Keratinocyte (primary cell): ENCODE measurements around the gene AP5Z1. TPM values are rescaled to one million over a fixed set of nuclear protein-coding genes. Genes with fewer than 3 reads are reported as not detected.

Experiments
- DNase-seq: peaks from one replicate; pipeline ENCODE4 v3.0.0-alpha.2; 2011; ENCODE audit warnings: low read depth, missing footprints, low spot score
- FAIRE-seq: peaks from 2 replicates; lab custom pipeline; 2011; peaks lifted over from hg19 to GRCh38; lab: Jason Lieb, UNC
- H2AFZ ChIP-seq: 2 replicates; pipeline ENCODE4 v1.6.0; 2012; ENCODE audit warnings: low read length, control low read depth, inconsistent platforms; ENCODE audit not compliant: control insufficient read depth
- H3K27ac ChIP-seq: 2 replicates; pipeline ENCODE4 v1.5.1; 2011; ENCODE audit warnings: low read length; ENCODE audit not compliant: control insufficient read depth, insufficient read depth
- H3K27me3 ChIP-seq: 3 replicates; pipeline ENCODE4 v1.6.0; 2011; ENCODE audit warnings: low read length; ENCODE audit not compliant: control insufficient read depth, insufficient read depth; ENCODE audit errors: extremely low read depth
- H3K36me3 ChIP-seq, 2 experiments: 2 replicates in 1 of 2; 3 replicates in 1 of 2; pipeline ENCODE4 v1.5.1; 2011; ENCODE audit warnings: low read length in 2 of 2, mild to moderate bottlenecking in 1 of 2; ENCODE audit not compliant: control insufficient read depth in 2 of 2, insufficient read depth in 2 of 2; ENCODE audit errors: extremely low read depth in 1 of 2
- H3K4me1 ChIP-seq: 3 replicates; pipeline ENCODE4 v1.5.1; 2011; ENCODE audit warnings: low read length; ENCODE audit not compliant: control insufficient read depth, insufficient read depth; ENCODE audit errors: extremely low read depth
- H3K4me2 ChIP-seq: 3 replicates; pipeline ENCODE4 v1.6.0; 2011; ENCODE audit warnings: low read depth, low read length; ENCODE audit not compliant: control insufficient read depth, insufficient read depth; ENCODE audit errors: extremely low read depth
- H3K4me3 ChIP-seq, 3 experiments: fragments of 200-600 bp in 1 of 3; sonication (generic) in 1 of 3; 2 replicates in 2 of 3; 3 replicates in 1 of 3; pipeline ENCODE4 v1.5.1; 2011 to 2016; ENCODE audit warnings: low read length in 3 of 3, mild to moderate bottlenecking in 3 of 3, control low read depth in 2 of 3, inconsistent platforms in 1 of 3, low read depth in 1 of 3, mixed read lengths in 1 of 3, mixed run types in 1 of 3, moderate library complexity in 1 of 3; ENCODE audit not compliant: control insufficient read depth in 2 of 3, insufficient read depth in 2 of 3; ENCODE audit errors: extremely low read depth in 1 of 3
- H3K79me2 ChIP-seq: 2 replicates; pipeline ENCODE4 v1.6.0; 2012; ENCODE audit warnings: low read length; ENCODE audit not compliant: control insufficient read depth, insufficient read depth
- H3K9ac ChIP-seq: 3 replicates; pipeline ENCODE4 v1.6.0; 2011; ENCODE audit warnings: low read length; ENCODE audit not compliant: control insufficient read depth, insufficient read depth; ENCODE audit errors: extremely low read depth
- H3K9me1 ChIP-seq: 3 replicates; pipeline ENCODE4 v1.6.0; 2011; ENCODE audit warnings: low read length; ENCODE audit not compliant: control insufficient read depth, insufficient read depth; ENCODE audit errors: extremely low read depth
- H3K9me3 ChIP-seq: 2 replicates; pipeline ENCODE4 v1.5.1; 2012; ENCODE audit warnings: low read depth, low read length; ENCODE audit not compliant: control insufficient read depth
- H4K20me1 ChIP-seq: 3 replicates; pipeline ENCODE4 v1.6.0; 2011; ENCODE audit warnings: low read length; ENCODE audit not compliant: control insufficient read depth, insufficient read depth; ENCODE audit errors: extremely low read depth
- CTCF ChIP-seq, 3 experiments: IDR thresholded peaks in 1 of 3; conservative IDR thresholded peaks in 1 of 3; optimal IDR thresholded peaks in 1 of 3; 2 replicates in 2 of 3; 3 replicates in 1 of 3; pipeline versions ENCODE3 to v1.5.1; 2011; ENCODE audit warnings: low read length in 3 of 3, mild to moderate bottlenecking in 3 of 3, moderate library complexity in 2 of 3, control low read depth in 1 of 3, inconsistent platforms in 1 of 3; ENCODE audit not compliant: insufficient read depth in 2 of 3; ENCODE audit errors: extremely low read depth in 1 of 3
- EZH2 ChIP-seq: IDR thresholded peaks from one replicate; pipeline ENCODE4 v1.6.1; 2012; ENCODE audit warnings: inconsistent platforms, mild to moderate bottlenecking, low read length, moderate library complexity
- dilution Hi-C: fragments of 300-500 bp; cut with MboI; formaldehyde crosslinking; loops from one replicate; pipeline ENCODE4 v1.7.0; 2020; ENCODE audit warnings: low sequenced_read_pairs; ENCODE audit not compliant: extremely low pct_ligation_motif_present
- polyA plus RNA-seq, 5 experiments: library from polyadenylated mRNA; depleted of rRNA in 3 of 5; stranded (reverse) in 3 of 5; stranded (forward) in 1 of 5; unstranded in 1 of 5; fragments of >200 nt; gene quantifications; 1 replicate in 1 of 5; 2 replicates in 3 of 5; 3 replicates in 1 of 5; pipeline versions ENCODE4 v1.2.1 to v1.2.3, GENCODE V29; 2011 to 2012; ENCODE audit warnings: missing spikeins in 2 of 5, low read depth in 1 of 5, low replicate concordance in 1 of 5

The AP5Z1 gene
- polyA plus RNA-seq, 1 donor (not counting 4 experiments of a cell fraction or from before 2014, with no cell fraction given) = 12.6 TPM

DNA sequence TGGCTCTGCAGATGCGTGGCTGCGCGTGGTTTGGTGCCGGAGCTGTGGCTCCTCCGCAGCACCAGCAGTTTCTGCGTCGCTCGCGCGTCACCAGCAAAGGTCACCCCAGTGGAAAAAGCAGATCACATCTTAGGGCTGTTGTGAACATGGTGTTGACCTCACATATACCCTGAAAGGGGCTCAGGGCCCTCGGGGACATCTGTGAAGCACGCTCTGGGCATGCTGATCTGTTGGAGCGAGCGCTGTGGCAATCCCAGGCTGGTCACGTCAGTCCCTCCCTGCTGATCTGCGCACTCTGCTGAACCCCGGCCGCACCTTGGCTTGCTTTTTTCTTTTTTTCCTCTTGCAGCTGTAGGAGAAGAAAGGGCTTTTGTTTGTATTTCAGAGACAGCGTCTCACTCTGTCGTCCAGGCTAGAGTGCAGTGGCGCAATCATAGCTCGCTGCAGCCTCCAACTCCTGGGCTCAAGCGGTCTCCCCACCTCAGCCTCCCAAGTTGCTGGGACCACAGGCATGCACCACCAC, 33.3 kb upstream of the AP5Z1 start:
- Histone ChIP-seq H3K4me3 (no peak overlapping the region), H3K27ac (no peak overlapping the region), H3K36me3 (peaks cover 13 to 15% of the 10 kb centered on the region in 2 experiments), H4K20me1 (peaks cover 4% of the 10 kb centered on the region), H3K4me1 (peaks cover 19% of the 10 kb centered on the region), H3K9me3 (no peaks in the 10 kb centered on the region), H3K79me2 (peaks cover 36% of the 10 kb centered on the region), H3K9me1 (no peaks in the 10 kb centered on the region), H3K9ac (no peak overlapping the region), H2AFZ (no peak overlapping the region), H3K4me2 (no peak overlapping the region), H3K27me3 (no peaks in the 10 kb centered on the region)
- DNase-seq = no peak
- FAIRE-seq = no peak
- TF ChIP-seq CTCF (optimal IDR thresholded peaks at IDR 0.05 in 1 of 3, IDR thresholded peaks at IDR 0.05 in 1 of 3, conservative IDR thresholded peaks at IDR 0.05 in 1 of 3; ENCODE audit: extremely low read depth in 1 of 3, insufficient read depth in 2 of 3, low read length in 3 of 3) (no peak), EZH2 (no peak)
- dilution Hi-C loops = no loop called here

GRCh38 chr7:4742852-4743251, 32.6 kb upstream of the AP5Z1 start:
- peaks cover 37% of the 10 kb centered on the region for H3K79me2 ChIP-seq
- FAIRE-seq = no peak
- H3K9ac ChIP-seq = no peak overlapping the region
- no peak overlapping the region for H3K4me2 ChIP-seq
- H3K27ac ChIP-seq = no peak overlapping the region
- H3K4me3 ChIP-seq = no peak overlapping the region
- H3K9me3 ChIP-seq = no peaks in the 10 kb centered on the region
- peaks cover 4% of the 10 kb centered on the region for H4K20me1 ChIP-seq
- peaks cover 15 to 17% of the 10 kb centered on the region in 2 experiments for H3K36me3 ChIP-seq
- peaks cover 19% of the 10 kb centered on the region for H3K4me1 ChIP-seq
- no peak for DNase-seq
- H2AFZ ChIP-seq = no peak overlapping the region
- dilution Hi-C loops = no loop called here
- H3K27me3 ChIP-seq = no peaks in the 10 kb centered on the region
- TF ChIP-seq CTCF (optimal IDR thresholded peaks at IDR 0.05 in 1 of 3, IDR thresholded peaks at IDR 0.05 in 1 of 3, conservative IDR thresholded peaks at IDR 0.05 in 1 of 3; ENCODE audit: extremely low read depth in 1 of 3, insufficient read depth in 2 of 3, low read length in 3 of 3) (no peak), EZH2 (no peak)
- H3K9me1 ChIP-seq = no peaks in the 10 kb centered on the region
